Common myeloid progenitor, CD34-positive (primary cell): ENCODE results near the gene NMRK1.

Source experiments
- CTCF ChIA-PET: fragments of 350-600 bp; sonication (Branson Sonifier 250); formaldehyde crosslinking; loops from one replicate; lab custom pipeline; 2021; ENCODE audit warnings: antibody characterized with exemption; lab: Charles Lee
- POLR2A ChIA-PET: fragments of 350-600 bp; sonication (Branson Sonifier 250); formaldehyde crosslinking; loops from one replicate; lab custom pipeline; 2021; ENCODE audit warnings: antibody characterized with exemption; lab: Charles Lee
- DNase-seq, 3 donors: peaks; one replicate each; pipeline versions ENCODE4 v3.0.0 to v3.0.0-alpha.2; 2013
- H3K27ac ChIP-seq, 2 experiments: 1 replicate in 1 of 2; 2 replicates in 1 of 2; pipeline ENCODE4 v1.7.0; 2013; ENCODE audit warnings: inconsistent platforms in 2 of 2, low read length in 2 of 2, mild to moderate bottlenecking in 2 of 2, low read depth in 1 of 2, moderate library complexity in 1 of 2; ENCODE audit not compliant: severe bottlenecking in 2 of 2, insufficient read depth in 1 of 2, poor library complexity in 1 of 2
- H3K27me3 ChIP-seq, 5 experiments: replicated peaks in 2 of 5; 1 replicate in 3 of 5; 2 replicates in 2 of 5; pipeline versions ENCODE4 v1.6.1 to v1.7.0; 2013; ENCODE audit warnings: low read length in 4 of 5, mild to moderate bottlenecking in 2 of 5, moderate library complexity in 2 of 5, inconsistent platforms in 1 of 5; ENCODE audit not compliant: insufficient read depth in 5 of 5, control insufficient read depth in 4 of 5
- H3K36me3 ChIP-seq, 4 experiments: 1 replicate in 2 of 4; 2 replicates in 2 of 4; pipeline versions ENCODE4 v1.6.1 to v1.7.0; 2013; ENCODE audit warnings: low read length in 3 of 4, control low read depth in 1 of 4, mild to moderate bottlenecking in 1 of 4; ENCODE audit not compliant: control insufficient read depth in 4 of 4, insufficient read depth in 4 of 4
- H3K4me1 ChIP-seq, 4 experiments: 1 replicate in 3 of 4; 2 replicates in 1 of 4; pipeline versions ENCODE4 v1.6.1 to v1.7.1; 2013; ENCODE audit warnings: low read length in 3 of 4, mild to moderate bottlenecking in 3 of 4, control low read depth in 1 of 4, inconsistent platforms in 1 of 4, moderate library complexity in 1 of 4; ENCODE audit not compliant: control insufficient read depth in 4 of 4, insufficient read depth in 4 of 4; ENCODE audit errors: control extremely low read depth in 1 of 4
- H3K4me3 ChIP-seq, 7 experiments: 1 replicate in 4 of 7; 2 replicates in 3 of 7; pipeline versions ENCODE4 v1.5.1 to v1.7.0; 2013; ENCODE audit warnings: mild to moderate bottlenecking in 7 of 7, low read length in 6 of 7, moderate library complexity in 6 of 7, inconsistent platforms in 2 of 7, low read depth in 2 of 7, control low read depth in 1 of 7; ENCODE audit not compliant: insufficient read depth in 4 of 7, control insufficient read depth in 1 of 7; ENCODE audit errors: extremely low read depth in 1 of 7
- H3K9me3 ChIP-seq, 5 experiments: 1 replicate in 4 of 5; 2 replicates in 1 of 5; pipeline versions ENCODE4 v1.6.1 to v1.7.1; 2013; ENCODE audit warnings: low read length in 4 of 5, mild to moderate bottlenecking in 2 of 5, inconsistent platforms in 1 of 5, low read depth in 1 of 5, moderate library complexity in 1 of 5; ENCODE audit not compliant: control insufficient read depth in 4 of 5, insufficient read depth in 2 of 5; ENCODE audit errors: control extremely low read depth in 1 of 5
- WGBS: methylation state at CpG from one replicate; pipeline ENCODE4 v1.1.5; 2013; ENCODE audit not compliant: insufficient coverage; 5-methylcytosine and 5-hydroxymethylcytosine counted together

Gene NMRK1

DNA sequence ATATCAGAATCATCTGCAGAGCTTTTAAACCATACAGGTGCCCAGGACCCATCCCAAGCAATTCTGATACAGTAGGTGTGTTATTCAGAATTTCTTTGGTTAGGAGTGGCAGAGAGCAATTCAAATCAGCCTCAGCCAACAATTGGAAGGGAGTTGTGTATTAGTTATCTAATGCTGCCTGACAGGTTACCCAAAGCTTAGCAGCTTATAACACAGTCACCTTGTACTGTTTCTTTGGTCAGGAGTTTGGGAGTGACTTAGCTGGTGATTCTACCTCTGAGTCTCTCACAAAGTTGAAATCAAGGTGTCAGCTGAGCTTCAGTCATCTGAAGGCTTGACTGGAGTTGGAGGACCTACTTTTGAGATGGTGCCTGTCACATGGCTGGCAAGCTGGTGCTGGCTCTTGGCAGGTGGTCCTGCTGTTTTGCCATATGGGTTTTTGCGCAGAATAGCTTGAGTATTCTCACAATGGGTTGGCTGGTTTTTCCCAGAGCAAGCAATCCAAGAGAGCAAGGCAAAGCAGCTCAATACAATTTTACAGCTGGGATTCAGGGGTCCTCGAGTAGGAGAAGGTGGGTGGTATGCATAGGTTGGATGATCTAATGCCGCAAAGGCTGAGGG, 41.1 kb downstream of the NMRK1 start:
- no peaks in the 10 kb centered on the region for H3K36me3 ChIP-seq

DNA sequence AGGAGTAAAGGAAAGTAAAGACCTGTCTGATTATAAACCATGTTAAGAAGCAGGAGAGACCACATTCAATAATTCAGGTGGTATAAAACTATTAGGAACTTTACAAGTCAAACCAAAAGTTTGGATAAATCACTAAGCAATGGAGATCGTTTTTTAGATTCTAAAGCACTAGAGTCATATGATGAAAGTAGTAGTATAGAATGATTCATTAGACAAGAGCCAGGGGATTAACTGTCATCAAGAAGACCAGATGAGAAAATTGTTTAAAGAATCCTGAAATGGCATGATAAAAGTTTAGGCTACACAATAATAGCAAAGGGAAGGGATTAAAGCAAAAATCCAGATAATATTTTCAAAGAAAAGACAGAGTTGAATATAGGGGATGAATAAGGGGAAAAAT, 46.9 kb downstream of the NMRK1 start:
- Histone ChIP-seq H3K27ac (no peak overlapping the region), H3K4me3 (no peak overlapping the region), H3K9me3 (no peaks in the 10 kb centered on the region), H3K36me3 (no peaks in the 10 kb centered on the region), H3K4me1 (no peaks in the 10 kb centered on the region), H3K27me3 (no peaks in the 10 kb centered on the region)
- 100% methylated on average over 1 of the region's 1 CpG for WGBS
- DNase-seq = no peak
- CTCF ChIA-PET = no interaction called here
- POLR2A ChIA-PET = no interaction called here

More for the DNA sequence above, 41.1 kb downstream of the NMRK1 start:
- POLR2A ChIA-PET = no interaction called here
- no peak overlapping the region for H3K27ac ChIP-seq
- no peaks in the 10 kb centered on the region for H3K9me3 ChIP-seq
- H3K4me3 ChIP-seq = no peak overlapping the region
- H3K27me3 ChIP-seq = no peaks in the 10 kb centered on the region
- CTCF ChIA-PET = no interaction called here
- WGBS = no CpG with 5 or more reads among the region's 3 CpGs
- no peak for DNase-seq
- H3K4me1 ChIP-seq = no peaks in the 10 kb centered on the region

DNA sequence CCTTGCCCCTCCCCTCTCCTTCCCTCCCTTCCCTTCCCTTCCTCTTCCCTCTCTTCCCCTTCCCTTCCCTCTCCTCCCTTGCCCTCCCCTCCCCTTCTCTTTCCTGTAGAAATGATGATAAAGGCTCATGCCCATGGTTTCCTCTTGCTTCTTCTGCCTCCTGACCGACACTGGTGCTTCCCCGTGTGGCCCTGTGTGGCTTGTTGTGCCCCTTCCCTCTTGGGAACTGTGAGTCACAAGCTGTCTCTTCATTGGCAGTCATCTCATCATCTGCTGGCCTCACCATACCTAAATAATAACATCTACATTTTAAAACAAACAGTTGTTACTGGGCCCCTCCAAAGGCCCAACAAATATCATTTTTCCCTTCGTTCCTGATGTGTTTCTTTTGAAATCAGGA, 48.2 kb downstream of the NMRK1 start:
- Histone ChIP-seq H3K27me3 (no peaks in the 10 kb centered on the region), H3K27ac (no peak overlapping the region), H3K4me1 (no peaks in the 10 kb centered on the region), H3K36me3 (no peaks in the 10 kb centered on the region), H3K4me3 (no peak overlapping the region), H3K9me3 (no peaks in the 10 kb centered on the region)
- 92% methylated on average over 2 of the region's 3 CpGs for WGBS
- ChIA-PET CTCF (interaction anchor here (0.9 kb wide), 1 partner anchor 15 kb away, joined by 3 read pairs; no protein-coding TSS in a partner anchor), POLR2A (no interaction called here)
- DNase-seq = no peak

DNA sequence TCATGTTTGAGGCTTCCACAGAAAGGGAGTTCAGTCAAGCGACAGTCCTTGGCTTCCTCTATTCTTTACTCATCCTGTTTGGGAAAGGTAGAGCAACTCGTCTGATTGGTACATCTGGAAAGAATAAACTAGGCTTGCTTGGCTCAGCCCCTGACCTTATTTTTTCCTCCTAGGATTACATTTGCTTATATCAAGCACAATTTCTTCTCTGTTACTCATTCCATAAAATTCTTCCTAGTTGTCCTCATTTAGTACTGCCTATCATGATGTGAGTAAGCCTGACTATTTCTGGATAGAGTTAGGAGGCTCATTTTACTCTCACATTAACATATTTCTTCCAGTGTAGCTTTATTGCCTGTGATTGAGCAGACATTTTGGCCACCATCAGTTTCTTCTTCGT, 48.9 kb downstream of the NMRK1 start:
- ChIA-PET CTCF (interaction anchor here (0.9 kb wide), 1 partner anchor 16 kb away, joined by 3 read pairs; no protein-coding TSS in a partner anchor), POLR2A (no interaction called here)
- Histone ChIP-seq H3K9me3 (no peaks in the 10 kb centered on the region), H3K27me3 (no peaks in the 10 kb centered on the region), H3K27ac (no peak overlapping the region), H3K4me1 (no peaks in the 10 kb centered on the region), H3K36me3 (no peaks in the 10 kb centered on the region), H3K4me3 (no peak overlapping the region)
- DNase-seq = no peak
- 100% methylated on average over 1 of the region's 3 CpGs for WGBS

DNA sequence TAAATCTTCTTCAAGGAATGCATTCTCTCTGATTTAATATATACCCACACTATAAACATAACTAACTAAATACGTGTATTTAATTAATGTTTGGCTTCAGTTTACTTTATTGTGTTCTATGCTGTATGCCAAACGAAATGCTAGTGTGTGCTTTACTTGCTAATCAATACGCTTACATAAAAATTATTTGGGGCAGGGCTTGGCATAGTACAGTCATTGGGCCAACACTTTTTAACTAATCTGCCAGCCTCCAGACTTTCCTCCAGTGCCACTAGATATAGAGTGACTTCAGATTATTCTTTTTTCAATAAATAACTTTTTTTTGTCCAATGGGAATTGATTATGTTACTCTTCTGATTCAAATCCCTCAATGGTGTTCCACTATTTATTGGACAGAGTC, 51.2 kb downstream of the NMRK1 start:
- Histone ChIP-seq H3K27me3 (no peaks in the 10 kb centered on the region), H3K9me3 (no peaks in the 10 kb centered on the region), H3K4me1 (no peaks in the 10 kb centered on the region), H3K36me3 (no peaks in the 10 kb centered on the region), H3K4me3 (no peak overlapping the region), H3K27ac (no peak overlapping the region)
- CTCF ChIA-PET = no interaction called here
- 100% methylated on average over 2 of the region's 3 CpGs for WGBS
- POLR2A ChIA-PET = no interaction called here
- DNase-seq = no peak

DNA sequence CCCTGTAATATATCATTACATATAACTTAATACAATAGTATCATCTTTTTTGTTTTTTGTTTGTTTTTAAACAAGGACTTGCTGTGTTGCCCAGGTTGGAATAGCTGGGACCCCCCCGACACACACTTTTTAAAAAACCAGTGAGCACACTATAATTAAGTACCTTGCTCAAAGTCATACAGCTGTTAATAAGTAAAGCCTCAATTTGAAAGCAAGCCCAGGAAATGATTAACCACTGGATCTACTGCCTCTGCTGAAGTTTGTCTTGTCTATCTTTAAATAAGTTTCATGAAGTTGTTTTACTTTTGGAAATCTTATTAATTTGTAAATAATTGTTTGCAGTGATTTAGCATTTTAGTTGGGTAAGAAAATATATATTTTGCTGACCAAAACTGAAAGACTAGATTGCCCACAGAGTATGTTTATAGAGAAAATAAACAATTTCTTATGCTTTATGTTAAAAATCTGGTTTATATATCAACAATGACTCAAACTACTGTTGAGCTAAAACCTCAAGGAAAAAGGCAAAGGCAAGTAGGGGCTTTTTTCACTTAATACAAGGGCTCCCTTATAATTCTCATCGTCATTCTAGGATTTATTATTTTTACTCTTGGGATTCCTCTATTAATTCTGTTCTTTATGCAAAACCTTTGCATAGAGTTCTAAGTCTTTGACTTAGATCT, 54.0 kb downstream of the NMRK1 start:
- CTCF ChIA-PET = interaction anchor here (1.3 to 1.5 kb wide), 2 partner anchors 31 to 43 kb away, joined by 3 to 4 read pairs; no protein-coding TSS in a partner anchor

More for the DNA sequence above, 54.0 kb downstream of the NMRK1 start:
- Histone ChIP-seq H3K36me3 (no peaks in the 10 kb centered on the region), H3K4me3 (no peak overlapping the region), H3K27me3 (no peaks in the 10 kb centered on the region), H3K4me1 (no peaks in the 10 kb centered on the region), H3K27ac (no peak overlapping the region), H3K9me3 (no peaks in the 10 kb centered on the region)
- DNase-seq = no peak
- POLR2A ChIA-PET = no interaction called here
- WGBS = no CpG with 5 or more reads among the region's 2 CpGs
